ENCODE data around the gene TMEM127. TPM values are rescaled to one million over a fixed set of nuclear protein-coding genes. Genes with fewer than 3 reads are reported as not detected.

Gene TMEM127
- total RNA-seq (32.5 and 33.6 TPM in 2 replicates), polyA plus RNA-seq (44.4 and 44.5 TPM in 2 replicates)

DNA sequence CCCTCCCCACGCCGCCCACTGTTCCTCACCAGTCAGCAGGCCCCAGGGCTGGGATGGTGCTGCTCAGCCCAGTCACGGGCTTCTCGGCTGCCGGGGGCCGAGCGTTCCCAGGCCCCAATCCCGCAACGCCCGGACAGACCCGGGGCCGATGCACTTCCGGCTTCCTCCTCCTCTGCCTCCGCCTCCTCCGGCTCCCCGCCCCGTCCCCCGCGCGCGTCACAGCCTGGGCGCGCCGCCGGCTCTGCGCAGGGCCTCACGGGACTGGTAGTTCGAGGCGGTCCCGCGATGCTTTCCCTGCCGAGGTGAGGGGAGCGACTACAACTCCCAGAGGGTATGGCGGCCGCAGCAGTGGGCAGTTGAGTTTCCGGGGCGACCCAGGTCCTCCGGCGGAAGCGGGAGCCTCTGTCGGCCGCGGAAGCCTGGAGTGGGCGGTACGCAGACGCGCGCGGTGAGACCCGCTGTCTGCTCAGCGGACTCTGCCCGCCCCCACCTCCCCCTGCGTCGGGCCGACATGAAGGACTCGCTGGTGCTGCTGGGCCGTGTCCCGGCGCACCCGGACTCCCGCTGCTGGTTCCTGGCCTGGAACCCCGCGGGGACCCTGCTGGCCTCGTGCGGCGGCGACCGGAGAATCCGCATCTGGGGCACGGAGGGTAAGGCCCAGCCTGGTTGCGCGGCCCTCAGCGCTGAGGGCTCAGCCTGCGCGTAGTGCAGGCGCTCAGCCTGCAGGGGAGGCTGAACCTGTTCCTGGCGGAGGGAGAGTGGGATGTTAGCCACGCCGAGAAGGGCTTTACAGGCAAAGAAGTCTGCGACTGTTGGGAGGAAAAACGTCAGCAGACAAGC is at the start of gene TMEM127, which contains the start of gene CIAO1:
TMEM127 (minus strand) TSS at position 158 of the 840 bp plus-strand sequence. CDS start 616 bp downstream, outside the sequence.
CIAO1 (plus strand) TSS at position 386 of the 840 bp plus-strand sequence; CDS start at position 512, 126 bp downstream.
- under 1% methylated on average over 55 of the region's 81 CpGs for WGBS (ENCODE audit: low lambda C conversion rate, missing lambda C conversion rate)
- H3K4me1 ChIP-seq (ENCODE audit: insufficient read depth): peaks cover 32% of the 10 kb centered on the region
- peak within 1 kb of the TSS; percentile 57 for H2AFZ ChIP-seq
- H3K27me3 ChIP-seq: no peaks in the 10 kb centered on the region
- peak within 1 kb of the TSS; percentile 99 for H3K4me2 ChIP-seq
- peaks cover 3% of the 10 kb centered on the region for H3K36me3 ChIP-seq (replicated peaks; ENCODE audit: insufficient read depth, low read depth)
- no peaks in the 10 kb centered on the region for H3K9me2 ChIP-seq (replicated peaks; ENCODE audit: insufficient read depth)
- no peaks in the 10 kb centered on the region for H3K9me3 ChIP-seq (ENCODE audit: low read depth)
- peak; percentile 99 for DNase-seq (ENCODE audit: low spot score)
- peaks cover 60% of the 10 kb centered on the region for H3K79me2 ChIP-seq
- peak within 1 kb of the TSS; percentile 78 for H3K4me3 ChIP-seq
- H3K27ac ChIP-seq: peak within 1 kb of the TSS; percentile 88
- no peak for TF ChIP-seq EZH2phosphoT487 (IDR thresholded peaks at IDR 0.05; ENCODE audit: low read depth, severe bottlenecking, unreplicated experiment)
- peak; percentile 32 for TF ChIP-seq CTCF (IDR thresholded peaks at IDR 0.05; ENCODE audit: poor library complexity)
- no peak for TF ChIP-seq EZH2 (IDR thresholded peaks at IDR 0.05; ENCODE audit: borderline replicate concordance)
- peaks cover 10% of the 10 kb centered on the region for H4K20me1 ChIP-seq (ENCODE audit: insufficient read depth, poor library complexity, severe bottlenecking)

- Histone ChIP-seq H3K36me3 (replicated peaks; ENCODE audit: insufficient read depth, low read depth) (no peaks in the 10 kb centered on the region), H3K27ac (no peak overlapping the region), H3K79me2 (no peaks in the 10 kb centered on the region), H3K27me3 (peaks cover 15% of the 10 kb centered on the region), H3K9me2 (replicated peaks; ENCODE audit: insufficient read depth) (no peaks in the 10 kb centered on the region), H3K4me3 (no peak overlapping the region), H2AFZ (no peak overlapping the region), H3K9me3 (ENCODE audit: low read depth) (no peaks in the 10 kb centered on the region), H3K4me1 (ENCODE audit: insufficient read depth) (no peaks in the 10 kb centered on the region), H3K4me2 (no peak overlapping the region), H4K20me1 (ENCODE audit: insufficient read depth, poor library complexity, severe bottlenecking) (no peaks in the 10 kb centered on the region)
- no peak for TF ChIP-seq CTCF (IDR thresholded peaks at IDR 0.05; ENCODE audit: poor library complexity)
- TF ChIP-seq EZH2phosphoT487 (IDR thresholded peaks at IDR 0.05; ENCODE audit: low read depth, severe bottlenecking, unreplicated experiment): no peak
- TF ChIP-seq EZH2 (IDR thresholded peaks at IDR 0.05; ENCODE audit: borderline replicate concordance): no peak
- 85% methylated on average over 3 of the region's 3 CpGs for WGBS (ENCODE audit: low lambda C conversion rate, missing lambda C conversion rate)
- DNase-seq (ENCODE audit: low spot score): no peak
Observed at GRCh38 chr2:96315005-96315399, 49.2 kb upstream of the TMEM127 start.

GRCh38 chr2:96308248-96308647 is 42.5 kb upstream of the TMEM127 start:
- peaks cover 14% of the 10 kb centered on the region for H3K4me1 ChIP-seq (ENCODE audit: insufficient read depth)
- no peak for DNase-seq (ENCODE audit: low spot score)
- WGBS (ENCODE audit: low lambda C conversion rate, missing lambda C conversion rate): 91% methylated on average over 5 of the region's 5 CpGs
- no peaks in the 10 kb centered on the region for H3K9me2 ChIP-seq (replicated peaks; ENCODE audit: insufficient read depth)
- no peak overlapping the region for H3K4me3 ChIP-seq
- no peak overlapping the region for H3K27ac ChIP-seq
- no peaks in the 10 kb centered on the region for H3K27me3 ChIP-seq
- H3K79me2 ChIP-seq: peaks cover 19% of the 10 kb centered on the region
- no peaks in the 10 kb centered on the region for H3K36me3 ChIP-seq (replicated peaks; ENCODE audit: insufficient read depth, low read depth)
- no peaks in the 10 kb centered on the region for H4K20me1 ChIP-seq (ENCODE audit: insufficient read depth, poor library complexity, severe bottlenecking)
- TF ChIP-seq EZH2 (IDR thresholded peaks at IDR 0.05; ENCODE audit: borderline replicate concordance): no peak
- TF ChIP-seq CTCF (IDR thresholded peaks at IDR 0.05; ENCODE audit: poor library complexity): no peak
- no peak for TF ChIP-seq EZH2phosphoT487 (IDR thresholded peaks at IDR 0.05; ENCODE audit: low read depth, severe bottlenecking, unreplicated experiment)
- no peak overlapping the region for H3K4me2 ChIP-seq
- H2AFZ ChIP-seq: no peak overlapping the region
- no peaks in the 10 kb centered on the region for H3K9me3 ChIP-seq (ENCODE audit: low read depth)

Data from hepatocyte (in vitro differentiated cells).